AG04449 (cell line): ENCODE data around the gene ZNF664.

Source experiments
- CTCF ChIA-PET: fragments of 350-600 bp; formaldehyde crosslinking; extraction: SDS; loops from one replicate; lab custom pipeline; 2021; ENCODE audit warnings: antibody characterized with exemption; lab: Yijun Ruan, JAX
- POLR2A ChIA-PET: fragments of 400-600, 350-600 bp; formaldehyde crosslinking; extraction: SDS; loops from one replicate; lab custom pipeline; 2020; ENCODE audit warnings: antibody characterized with exemption, inconsistent platforms; lab: Yijun Ruan, JAX
- DNase-seq: peaks from one replicate; pipeline ENCODE4 v3.0.0-alpha.2; 2010; ENCODE audit warnings: low read depth, low spot score
- H3K4me3 ChIP-seq: 2 replicates; pipeline ENCODE4 v1.5.1; 2011; ENCODE audit warnings: low read depth, mild to moderate bottlenecking, control low read depth, low read length
- CTCF ChIP-seq: IDR thresholded peaks from one replicate; pipeline ENCODE4 v1.5.1; 2011; ENCODE audit warnings: mild to moderate bottlenecking, moderate library complexity, low read length, control low read depth, inconsistent platforms; ENCODE audit not compliant: insufficient read depth; ENCODE audit errors: missing control alignments

The ZNF664 gene

DNA sequence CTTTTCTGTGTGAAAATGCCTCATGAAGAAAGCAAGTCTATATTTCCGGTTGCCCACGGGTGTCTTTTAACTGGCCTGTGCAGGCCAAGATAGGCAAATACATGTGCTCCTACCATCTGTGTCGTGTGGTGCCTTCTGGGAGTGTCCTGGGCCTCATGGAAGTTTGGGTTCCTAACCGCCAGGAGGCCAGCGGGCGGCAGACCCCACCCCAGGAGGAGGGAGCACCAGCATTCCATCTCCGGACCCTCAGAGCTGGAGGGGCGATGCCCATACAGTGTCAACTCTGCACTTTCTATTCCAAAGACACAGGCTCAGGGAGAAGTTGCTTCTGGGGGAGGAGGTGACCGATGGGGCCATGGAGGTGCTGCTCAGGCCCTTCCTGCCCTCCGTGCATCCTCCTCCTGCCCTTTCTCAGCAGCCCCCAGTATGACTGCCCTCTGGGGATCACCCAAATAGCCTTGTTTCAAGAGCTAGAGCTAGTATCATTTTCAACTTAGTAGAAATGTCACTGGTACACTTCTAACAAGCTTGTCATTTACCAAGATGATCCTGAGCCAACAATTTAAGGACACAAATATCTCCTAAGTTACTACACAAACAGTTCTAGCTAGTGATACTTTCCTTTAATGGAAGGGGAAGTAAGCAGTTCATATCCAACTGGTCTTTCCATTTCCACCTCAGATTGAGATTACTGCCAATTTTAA, 18.2 kb upstream of the ZNF664 start:
- ChIA-PET CTCF (no interaction called here), POLR2A (no interaction called here)
- TF ChIP-seq CTCF, result no peak

DNA sequence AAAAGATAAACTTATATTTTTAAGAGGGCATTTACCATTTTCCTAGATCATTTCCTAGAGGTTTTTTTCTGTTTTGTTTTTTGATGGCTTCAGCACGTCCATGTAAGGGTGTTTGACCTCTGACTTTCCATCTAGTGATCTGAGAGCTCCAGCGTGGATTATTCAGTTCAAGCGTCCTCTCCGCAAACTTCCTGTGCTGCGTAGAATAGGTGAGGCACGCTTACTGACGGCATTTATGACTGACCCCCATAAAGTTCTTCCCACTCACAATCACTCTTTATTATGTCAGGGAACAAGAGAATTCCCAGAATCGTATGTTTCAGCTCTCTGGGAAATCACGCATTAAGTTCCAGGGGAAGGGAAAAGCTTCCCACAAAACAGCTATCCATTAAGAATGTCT, 16.8 kb upstream of the ZNF664 start:
- no peak for DNase-seq
- ChIA-PET POLR2A (no interaction called here), CTCF (interaction anchor here (1.0 kb wide), 1 partner anchor 9 kb away, joined by 3 read pairs; no protein-coding TSS in a partner anchor)
- no peak for TF ChIP-seq CTCF
- H3K4me3 ChIP-seq, result no peak overlapping the region

More for the DNA sequence above, 18.2 kb upstream of the ZNF664 start:
- H3K4me3 ChIP-seq, result no peak overlapping the region
- no peak for DNase-seq

DNA sequence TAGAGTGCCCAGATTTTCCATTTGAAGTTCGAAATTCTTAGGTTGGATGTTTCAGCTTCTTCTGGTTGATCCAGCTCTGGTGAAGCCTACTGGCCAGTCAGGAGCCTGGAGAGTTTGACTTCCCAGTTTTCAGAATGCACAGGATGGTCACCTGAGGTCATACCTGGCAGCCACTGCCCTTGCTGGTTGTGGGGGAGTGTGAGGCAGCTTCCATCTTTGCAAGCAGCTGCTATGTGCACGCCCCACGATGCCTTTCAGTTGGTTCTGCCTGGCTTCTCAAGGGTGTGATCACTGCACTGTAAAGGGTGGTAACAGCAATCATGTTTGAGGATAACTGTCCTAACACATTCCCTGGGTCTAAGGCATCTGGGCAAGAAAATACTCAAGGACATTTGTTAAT, 15.8 kb upstream of the ZNF664 start:
- TF ChIP-seq CTCF, result no peak

GRCh38 chr12:123958462-123958861, 14.6 kb upstream of the ZNF664 start:
- no peak for TF ChIP-seq CTCF
- CTCF ChIA-PET, result interaction anchor here (1.1 kb wide), 2 partner anchors 10 kb away, joined by 3 read pairs; no protein-coding TSS in a partner anchor
- DNase-seq, result no peak
- no peak overlapping the region for H3K4me3 ChIP-seq
- POLR2A ChIA-PET, result no interaction called here

More for the DNA sequence above, 15.8 kb upstream of the ZNF664 start:
- ChIA-PET POLR2A (no interaction called here), CTCF (interaction anchor here (1.1 kb wide), 1 partner anchor 11 kb away, joined by 3 read pairs; no protein-coding TSS in a partner anchor)
- DNase-seq, result no peak
- H3K4me3 ChIP-seq, result no peak overlapping the region

- H3K4me3 ChIP-seq, result no peak overlapping the region
- ChIA-PET POLR2A (no interaction called here), CTCF (interaction anchor here (1.1 kb wide), 1 partner anchor 11 kb away, joined by 3 read pairs; no protein-coding TSS in a partner anchor)
- no peak for TF ChIP-seq CTCF
- no peak for DNase-seq
Observed at GRCh38 chr12:123958876-123959275, 14.1 kb upstream of the ZNF664 start.

DNA sequence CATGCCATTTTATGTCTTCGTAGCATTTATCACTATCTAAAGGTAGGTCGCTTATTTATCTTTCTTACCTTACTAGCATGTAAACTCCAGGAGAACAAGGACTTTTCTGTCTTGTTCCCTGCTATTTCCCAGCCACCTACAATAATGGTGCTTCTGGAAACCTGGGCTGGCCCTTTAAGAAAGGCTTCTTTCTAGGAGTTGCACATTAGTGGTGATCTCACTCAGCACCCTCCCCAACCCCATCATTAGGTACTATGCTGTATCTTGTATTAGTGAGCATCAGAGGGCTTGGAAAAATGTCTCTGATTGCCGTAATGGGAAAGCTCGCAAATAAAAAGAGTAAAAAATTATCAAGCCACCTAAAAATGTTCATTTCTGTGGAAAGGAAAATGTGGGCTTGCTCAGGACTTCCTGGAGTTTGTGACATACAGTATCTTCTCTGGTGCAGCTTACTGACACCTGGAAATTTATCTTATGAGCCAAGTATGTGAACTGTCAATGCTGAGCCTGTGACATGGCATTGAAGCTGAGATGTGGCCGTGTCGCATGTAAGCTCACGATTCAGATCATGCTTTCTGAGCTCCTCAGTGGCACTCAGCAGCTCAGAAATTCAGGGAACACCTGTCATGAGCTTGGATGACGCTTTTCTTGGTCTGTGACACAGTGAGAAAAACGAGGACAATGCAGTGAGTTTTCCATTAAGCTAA, 12.8 kb upstream of the ZNF664 start:
- H3K4me3 ChIP-seq, result no peak overlapping the region
- no peak for TF ChIP-seq CTCF
- no peak for DNase-seq
- CTCF ChIA-PET, result interaction anchor here (1.5 kb wide), 1 partner anchor 33 kb away, joined by 3 read pairs; no protein-coding TSS in a partner anchor
- POLR2A ChIA-PET, result no interaction called here
